ENCODE measurements around the gene VPS26A. TPM values are rescaled to one million over a fixed set of nuclear protein-coding genes. Genes with fewer than 3 reads are reported as not detected.

Gene VPS26A
- total and polyA plus RNA-seq, 4 donors = 24.9 to 62.5 (median 37.6) TPM

GRCh38 chr10:69211524-69211923, 87.5 kb downstream of the VPS26A start:
- Histone ChIP-seq H3K9me3 (ENCODE audit: control insufficient read depth in 4 of 4, insufficient read depth in 3 of 4, low read length in 3 of 4) (peaks cover 0 to 4% (median 0%) of the 10 kb centered on the region in 4 donors), H3K4me3 (no peak overlapping the region), H3K27me3 (ENCODE audit: control insufficient read depth in 3 of 3, insufficient read depth in 3 of 3, low read length in 2 of 3) (no peaks in the 10 kb centered on the region), H3K27ac (ENCODE audit: low read depth in 1 of 2, low read length in 1 of 2) (no peak overlapping the region), H3K36me3 (ENCODE audit: control insufficient read depth in 4 of 4, insufficient read depth in 4 of 4, low read length in 4 of 4) (peaks cover 4 to 18% (median 15%) of the 10 kb centered on the region in 4 donors), H3K4me1 (ENCODE audit: control insufficient read depth in 5 of 5, insufficient read depth in 5 of 5, low read length in 5 of 5) (no peaks in the 10 kb centered on the region), H3K9ac (ENCODE audit: insufficient read depth in 1 of 2, low read length in 2 of 2) (no peak overlapping the region)
- DNase-seq (no peak), ATAC-seq (ENCODE audit: insufficient read depth, low FRiP score) (no peak)
- TF ChIP-seq, protein P1, sequence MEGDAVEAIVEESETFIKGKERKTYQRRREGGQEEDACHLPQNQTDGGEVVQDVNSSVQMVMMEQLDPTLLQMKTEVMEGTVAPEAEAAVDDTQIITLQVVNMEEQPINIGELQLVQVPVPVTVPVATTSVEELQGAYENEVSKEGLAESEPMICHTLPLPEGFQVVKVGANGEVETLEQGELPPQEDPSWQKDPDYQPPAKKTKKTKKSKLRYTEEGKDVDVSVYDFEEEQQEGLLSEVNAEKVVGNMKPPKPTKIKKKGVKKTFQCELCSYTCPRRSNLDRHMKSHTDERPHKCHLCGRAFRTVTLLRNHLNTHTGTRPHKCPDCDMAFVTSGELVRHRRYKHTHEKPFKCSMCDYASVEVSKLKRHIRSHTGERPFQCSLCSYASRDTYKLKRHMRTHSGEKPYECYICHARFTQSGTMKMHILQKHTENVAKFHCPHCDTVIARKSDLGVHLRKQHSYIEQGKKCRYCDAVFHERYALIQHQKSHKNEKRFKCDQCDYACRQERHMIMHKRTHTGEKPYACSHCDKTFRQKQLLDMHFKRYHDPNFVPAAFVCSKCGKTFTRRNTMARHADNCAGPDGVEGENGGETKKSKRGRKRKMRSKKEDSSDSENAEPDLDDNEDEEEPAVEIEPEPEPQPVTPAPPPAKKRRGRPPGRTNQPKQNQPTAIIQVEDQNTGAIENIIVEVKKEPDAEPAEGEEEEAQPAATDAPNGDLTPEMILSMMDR (IDR thresholded peaks at IDR 0.05; ENCODE audit: control extremely low read depth, extremely low read depth) = no peak
- WGBS, 2 donors = 91 to 95% methylated on average over 3 of the region's 3 CpGs

GRCh38 chr10:69213591-69214311, 89.8 kb downstream of the VPS26A start:
- TF ChIP-seq, protein P1 (IDR thresholded peaks at IDR 0.05; ENCODE audit: control extremely low read depth, extremely low read depth) = no peak
- DNase-seq (no peak), ATAC-seq (ENCODE audit: insufficient read depth, low FRiP score) (no peak)
- H3K27me3 ChIP-seq (ENCODE audit: control insufficient read depth in 3 of 3, insufficient read depth in 3 of 3, low read length in 2 of 3) = no peaks in the 10 kb centered on the region
- WGBS, 2 donors = 45 to 52% methylated on average over 5 of the region's 5 CpGs
- H3K9me3 ChIP-seq (ENCODE audit: control insufficient read depth in 4 of 4, insufficient read depth in 3 of 4, low read length in 3 of 4) = peaks cover 0 to 4% (median 0%) of the 10 kb centered on the region in 4 donors
- no peak overlapping the region for H3K9ac ChIP-seq (ENCODE audit: insufficient read depth in 1 of 2, low read length in 2 of 2)
- no peaks in the 10 kb centered on the region for H3K4me1 ChIP-seq (ENCODE audit: control insufficient read depth in 5 of 5, insufficient read depth in 5 of 5, low read length in 5 of 5)
- no peak overlapping the region for H3K4me3 ChIP-seq
- no peak overlapping the region for H3K27ac ChIP-seq (ENCODE audit: low read depth in 1 of 2, low read length in 1 of 2)
- peaks cover 0 to 4% (median 2%) of the 10 kb centered on the region in 4 donors for H3K36me3 ChIP-seq (ENCODE audit: control insufficient read depth in 4 of 4, insufficient read depth in 4 of 4, low read length in 4 of 4)

- ATAC-seq (ENCODE audit: insufficient read depth, low FRiP score) (no peak), DNase-seq (no peak)
- H3K36me3 ChIP-seq (ENCODE audit: control insufficient read depth in 4 of 4, insufficient read depth in 4 of 4, low read length in 4 of 4) = no peaks in the 10 kb centered on the region
- no peak overlapping the region for H3K27ac ChIP-seq (ENCODE audit: low read depth in 1 of 2, low read length in 1 of 2)
- H3K9ac ChIP-seq (ENCODE audit: insufficient read depth in 1 of 2, low read length in 2 of 2) = no peak overlapping the region
- 60 to 84% methylated on average over 6 of the region's 6 CpGs for WGBS, 2 donors
- peaks cover 0 to 4% (median 0%) of the 10 kb centered on the region in 4 donors for H3K9me3 ChIP-seq (ENCODE audit: control insufficient read depth in 4 of 4, insufficient read depth in 3 of 4, low read length in 3 of 4)
- H3K4me1 ChIP-seq (ENCODE audit: control insufficient read depth in 5 of 5, insufficient read depth in 5 of 5, low read length in 5 of 5) = no peaks in the 10 kb centered on the region
- H3K27me3 ChIP-seq (ENCODE audit: control insufficient read depth in 3 of 3, insufficient read depth in 3 of 3, low read length in 2 of 3) = no peaks in the 10 kb centered on the region
- no peak overlapping the region for H3K4me3 ChIP-seq
- TF ChIP-seq, protein P1 (IDR thresholded peaks at IDR 0.05; ENCODE audit: control extremely low read depth, extremely low read depth) = no peak
Observed at GRCh38 chr10:69214666-69215131, 90.7 kb downstream of the VPS26A start.
